LNCaP clone FGC (cell line): ENCODE data around the gene CFAP57.

Source experiments
- DNase-seq: peaks from one replicate; pipeline ENCODE4 v3.0.0-alpha.2; 2011; ENCODE audit warnings: low read depth
- H3K4me3 ChIP-seq: 2 replicates; pipeline ENCODE4 v1.5.1; 2011; ENCODE audit warnings: mild to moderate bottlenecking, low read depth, low read length, control low read depth
- TF ChIP-seq, protein P1 (sequence below): IDR thresholded peaks from 2 replicates; pipeline ENCODE4 v1.5.1; 2012; ENCODE audit warnings: mild to moderate bottlenecking; ENCODE audit not compliant: control insufficient read depth, insufficient read depth; ENCODE audit errors: extremely low read depth

CFAP57 gene

DNA sequence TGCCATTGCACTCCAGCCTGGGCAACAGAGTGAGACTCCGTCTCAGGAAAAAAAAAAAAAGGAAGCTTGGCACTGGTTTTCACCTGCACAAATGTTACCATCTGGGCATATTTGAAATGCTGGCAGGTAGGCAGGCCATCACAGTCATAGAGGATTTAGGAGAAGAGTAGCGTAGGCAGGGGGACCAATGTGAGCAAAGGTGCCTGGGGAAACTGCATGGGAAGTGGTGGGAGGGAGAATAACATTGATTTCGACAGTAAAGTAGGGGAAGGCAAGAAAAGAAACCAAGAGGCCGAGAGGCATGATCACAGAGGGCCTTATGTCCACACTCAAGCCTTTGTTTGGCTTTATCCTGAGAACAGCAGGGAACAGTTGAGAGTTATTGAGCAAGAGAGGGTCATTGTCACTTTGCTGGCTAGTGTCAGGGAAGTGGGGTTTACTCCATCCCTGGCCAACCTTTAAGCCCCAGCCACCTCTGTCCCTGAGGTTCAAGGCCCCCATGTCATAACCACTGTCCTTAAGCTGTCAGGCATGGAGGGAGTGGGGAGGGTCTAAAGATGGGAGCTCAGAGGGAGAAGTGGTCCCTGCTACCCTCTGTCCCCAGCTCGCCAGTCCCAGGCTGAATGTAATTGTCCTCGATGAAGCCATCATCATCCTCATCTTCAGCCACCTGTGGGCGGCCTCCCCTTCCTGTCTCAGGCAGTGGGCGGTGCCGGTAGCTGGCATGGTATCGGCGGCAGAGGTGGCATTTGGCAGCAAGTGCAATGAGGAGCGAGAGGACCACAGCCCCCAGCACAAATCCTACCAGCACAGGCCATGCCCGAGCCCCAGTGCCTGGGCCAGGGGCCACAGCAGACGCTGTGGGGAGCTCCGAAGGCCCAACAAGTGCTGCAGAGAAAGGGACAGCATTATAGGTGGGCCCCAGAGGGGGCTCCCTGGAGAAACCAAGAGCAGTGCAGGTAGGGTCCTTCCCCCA lies 110.4 kb downstream of the CFAP57 start:
- H3K4me3 ChIP-seq, result no peak overlapping the region
- DNase-seq, result no peak

DNA sequence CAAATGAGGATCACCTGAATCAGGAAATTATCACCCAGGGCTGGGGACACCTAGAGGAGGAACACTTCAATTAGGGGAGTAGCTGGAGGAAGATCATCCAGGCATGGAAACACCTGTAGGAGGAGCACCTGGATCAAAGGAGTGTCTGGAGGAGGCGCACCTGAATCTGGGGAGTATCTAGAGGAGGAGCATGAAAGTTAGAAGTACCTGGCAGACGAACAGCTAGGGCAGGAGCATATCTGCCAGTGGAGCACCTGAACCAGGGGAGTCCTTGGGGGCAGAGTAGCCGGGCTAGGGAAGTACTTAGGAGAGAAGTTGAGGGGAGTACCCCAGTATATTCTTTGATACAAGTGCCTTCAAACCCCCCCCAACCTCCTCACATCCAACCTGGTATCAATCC lies 111.9 kb downstream of the CFAP57 start:
- no peak for DNase-seq
- no peak overlapping the region; the same call in 1 of the 2 replicates for H3K4me3 ChIP-seq
- TF ChIP-seq, protein P1, sequence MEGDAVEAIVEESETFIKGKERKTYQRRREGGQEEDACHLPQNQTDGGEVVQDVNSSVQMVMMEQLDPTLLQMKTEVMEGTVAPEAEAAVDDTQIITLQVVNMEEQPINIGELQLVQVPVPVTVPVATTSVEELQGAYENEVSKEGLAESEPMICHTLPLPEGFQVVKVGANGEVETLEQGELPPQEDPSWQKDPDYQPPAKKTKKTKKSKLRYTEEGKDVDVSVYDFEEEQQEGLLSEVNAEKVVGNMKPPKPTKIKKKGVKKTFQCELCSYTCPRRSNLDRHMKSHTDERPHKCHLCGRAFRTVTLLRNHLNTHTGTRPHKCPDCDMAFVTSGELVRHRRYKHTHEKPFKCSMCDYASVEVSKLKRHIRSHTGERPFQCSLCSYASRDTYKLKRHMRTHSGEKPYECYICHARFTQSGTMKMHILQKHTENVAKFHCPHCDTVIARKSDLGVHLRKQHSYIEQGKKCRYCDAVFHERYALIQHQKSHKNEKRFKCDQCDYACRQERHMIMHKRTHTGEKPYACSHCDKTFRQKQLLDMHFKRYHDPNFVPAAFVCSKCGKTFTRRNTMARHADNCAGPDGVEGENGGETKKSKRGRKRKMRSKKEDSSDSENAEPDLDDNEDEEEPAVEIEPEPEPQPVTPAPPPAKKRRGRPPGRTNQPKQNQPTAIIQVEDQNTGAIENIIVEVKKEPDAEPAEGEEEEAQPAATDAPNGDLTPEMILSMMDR, result 0 out of 2 replicates have a peak, but pooled peaks have one; percentile 8

More for the DNA sequence above, 110.4 kb downstream of the CFAP57 start:
- TF ChIP-seq, protein P1, result no peak

DNA sequence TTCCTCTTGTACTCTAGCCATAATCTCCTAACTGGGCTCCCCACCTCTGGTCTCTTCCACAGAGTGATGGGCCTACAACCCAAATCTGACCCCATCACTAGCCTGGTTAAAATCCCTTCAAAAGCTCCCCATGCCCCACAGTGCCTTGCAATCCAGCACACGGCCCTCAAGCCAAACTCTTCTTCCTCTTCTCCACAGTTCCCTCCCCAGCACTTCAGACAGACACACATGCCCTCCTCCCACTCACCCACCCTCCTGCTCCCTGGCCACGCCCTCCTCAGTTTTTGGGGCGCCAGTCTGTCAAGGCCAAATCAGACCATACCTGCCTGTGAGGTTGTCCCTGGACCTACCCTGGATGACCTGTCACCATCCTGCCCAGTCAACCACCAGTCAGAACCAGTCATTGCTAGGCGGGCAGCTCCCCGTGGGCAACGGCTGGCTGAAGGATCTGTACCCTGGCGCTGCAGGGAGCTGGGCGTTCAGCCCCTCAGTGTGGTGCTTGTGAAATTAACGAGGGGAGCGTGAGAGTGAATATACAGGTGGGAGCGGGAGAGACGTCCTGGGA lies 112.5 kb downstream of the CFAP57 start:
- H3K4me3 ChIP-seq, result peak overlapping the region; percentile 85
- TF ChIP-seq, protein P1, result no peak
- DNase-seq, result no peak

DNA sequence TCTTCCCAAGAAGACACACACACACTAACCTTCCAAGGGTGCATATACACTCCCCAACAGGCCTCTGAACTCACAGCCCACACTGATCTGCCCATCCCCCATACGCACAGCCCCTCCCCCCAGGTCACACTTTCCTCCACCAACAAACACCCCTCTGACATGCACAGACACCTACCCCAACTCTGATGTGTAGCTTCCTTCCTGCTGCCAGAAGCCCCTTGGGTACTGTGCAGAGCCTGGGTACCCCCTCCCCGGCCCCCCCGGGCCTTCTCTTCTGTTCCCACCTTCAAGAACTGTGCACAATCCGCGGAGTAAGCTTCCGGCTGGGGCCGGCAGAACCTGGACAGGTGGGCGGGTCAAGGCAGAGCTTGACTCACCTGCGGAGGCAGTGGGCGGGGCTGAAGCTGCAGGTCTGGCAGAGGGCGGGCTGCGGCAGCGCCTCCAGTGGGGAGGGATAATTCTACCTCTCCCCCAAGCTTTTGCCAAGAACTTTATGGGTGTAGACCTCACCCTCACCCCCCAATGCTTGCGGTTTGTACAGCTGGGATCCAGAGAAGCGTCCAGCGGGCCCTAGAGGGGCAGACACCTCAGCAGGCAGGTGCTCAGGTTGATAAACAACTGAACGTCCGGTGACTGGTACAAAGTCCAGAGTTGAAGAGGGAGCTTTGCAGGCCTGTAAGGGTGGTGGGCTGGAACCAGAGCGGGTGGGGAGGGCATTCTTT lies 113.3 kb downstream of the CFAP57 start, which contains the start of gene C1orf210:
C1orf210 (minus strand) TSS at position 313 of the 722 bp plus-strand sequence. CDS start 2,311 bp downstream, outside the sequence.
- TF ChIP-seq, protein P1, result peak; percentile 55
- H3K4me3 ChIP-seq, result peak within 1 kb of the TSS; percentile 85
- peak; percentile 67 for DNase-seq

DNA sequence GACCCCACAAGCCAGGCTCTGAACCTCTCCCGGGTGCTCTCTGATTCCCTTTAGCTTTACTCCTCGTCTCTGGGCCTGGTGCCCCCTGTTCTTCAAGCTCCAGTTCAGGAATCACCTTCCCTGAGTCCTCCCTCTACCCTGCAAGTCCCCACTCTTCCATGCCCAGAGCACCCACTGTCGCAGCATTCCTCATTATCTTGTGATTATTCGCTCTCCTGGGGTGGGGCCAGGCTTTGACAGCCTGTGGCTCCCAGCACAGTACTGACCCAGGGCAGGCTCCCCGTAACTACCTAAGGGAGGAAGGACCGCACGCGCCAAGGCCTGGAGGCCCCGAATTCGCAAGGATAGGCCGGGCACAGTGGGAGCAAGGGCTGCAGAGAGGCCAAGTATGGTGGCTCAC lies 114.0 kb downstream of the CFAP57 start:
- DNase-seq, result no peak
- TF ChIP-seq, protein P1, result no peak
- H3K4me3 ChIP-seq, result peak overlapping the region; percentile 85

DNA sequence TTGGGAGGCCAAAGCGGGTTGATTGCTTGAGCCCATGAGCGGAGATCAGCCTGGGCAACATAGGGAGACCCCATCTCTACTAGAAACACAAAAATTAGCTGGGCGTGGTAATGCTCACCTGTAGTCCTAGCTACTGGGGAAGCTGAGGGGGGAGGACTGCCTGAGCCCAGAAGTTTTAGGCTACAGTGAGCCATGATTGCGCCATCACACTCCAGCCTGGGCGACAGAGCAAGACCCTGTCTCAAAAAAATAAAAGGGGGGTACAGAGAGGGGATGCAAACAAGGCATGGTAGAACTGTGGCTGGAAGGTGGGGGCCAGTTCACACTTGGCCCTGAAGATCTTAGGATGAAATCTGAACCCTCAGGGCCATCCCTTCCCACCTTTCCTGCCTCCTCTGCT lies 114.4 kb downstream of the CFAP57 start:
- DNase-seq, result no peak
- TF ChIP-seq, protein P1, result no peak
- H3K4me3 ChIP-seq, result no peak overlapping the region
